HG03280 (cell line): ENCODE data around the gene SPINT3.
"Not testable (repeated sequence)": the region's sequence is repeated elsewhere in the genome, so short reads cannot be mapped to it uniquely, and the experiment has no call there.

Experiments
- ATAC-seq: cut with Tn5 transposase; IDR thresholded peaks from one replicate; pipeline ENCODE4 v1.9.1; 2021; ENCODE audit warnings: mild to moderate bottlenecking, moderate library complexity; ENCODE audit not compliant: unreplicated experiment

SPINT3 gene

GRCh38 chr20:45503403-45503802 lies 12.0 kb downstream of the SPINT3 start:
- no peak for ATAC-seq

DNA sequence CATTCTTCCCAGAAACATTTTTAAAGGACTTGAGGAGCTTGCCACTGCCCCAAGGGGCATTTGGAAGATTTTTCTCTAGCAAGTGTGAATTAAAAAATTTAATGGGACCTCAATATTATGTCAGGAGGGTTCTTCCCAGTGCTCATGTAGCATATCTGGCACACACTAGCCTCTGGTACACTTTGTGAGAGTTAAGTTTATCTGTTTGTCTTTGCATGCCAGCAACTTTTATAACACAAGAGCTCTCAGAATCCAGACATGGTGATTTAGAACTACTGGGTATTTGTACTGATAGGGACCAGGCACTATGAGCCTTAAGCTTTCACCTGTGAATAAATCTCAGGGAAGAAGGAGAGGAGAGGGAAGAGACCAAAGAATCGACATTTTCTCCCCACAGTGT lies 12.9 kb downstream of the SPINT3 start:
- ATAC-seq, result no peak

- no peak for ATAC-seq
Observed at GRCh38 chr20:45501600-45501999, 13.8 kb downstream of the SPINT3 start.

- ATAC-seq, result no peak
Observed at GRCh38 chr20:45500022-45500421, 15.4 kb downstream of the SPINT3 start.

GRCh38 chr20:45497971-45498494 lies 17.4 kb downstream of the SPINT3 start:
- ATAC-seq, result no peak

DNA sequence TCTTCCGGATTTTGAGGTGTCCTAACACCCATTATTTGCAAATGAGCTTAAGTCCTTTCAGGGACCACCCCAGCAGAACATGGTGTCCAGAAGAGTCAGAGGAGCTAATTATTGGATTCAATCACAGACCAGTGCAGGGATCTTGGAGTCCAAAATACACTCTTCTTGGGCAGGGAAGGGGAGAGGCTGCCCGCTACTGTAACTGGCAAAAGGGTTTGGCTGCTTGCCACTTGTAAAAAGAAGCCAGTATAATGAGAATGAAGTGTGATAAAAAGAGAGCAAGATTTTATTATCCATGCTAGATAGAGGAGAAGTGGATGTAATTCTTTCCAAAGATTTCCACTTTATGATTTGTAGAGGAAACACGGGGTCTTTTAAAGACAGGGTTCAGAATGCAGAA lies 19.3 kb downstream of the SPINT3 start:
- no peak for ATAC-seq

GRCh38 chr20:45495501-45495941 lies 19.9 kb downstream of the SPINT3 start:
- no peak for ATAC-seq

- no peak for ATAC-seq
Observed at GRCh38 chr20:45489083-45489531, 26.3 kb downstream of the SPINT3 start.

- no peak for ATAC-seq
Observed at GRCh38 chr20:45487231-45487635, 28.2 kb downstream of the SPINT3 start.

DNA sequence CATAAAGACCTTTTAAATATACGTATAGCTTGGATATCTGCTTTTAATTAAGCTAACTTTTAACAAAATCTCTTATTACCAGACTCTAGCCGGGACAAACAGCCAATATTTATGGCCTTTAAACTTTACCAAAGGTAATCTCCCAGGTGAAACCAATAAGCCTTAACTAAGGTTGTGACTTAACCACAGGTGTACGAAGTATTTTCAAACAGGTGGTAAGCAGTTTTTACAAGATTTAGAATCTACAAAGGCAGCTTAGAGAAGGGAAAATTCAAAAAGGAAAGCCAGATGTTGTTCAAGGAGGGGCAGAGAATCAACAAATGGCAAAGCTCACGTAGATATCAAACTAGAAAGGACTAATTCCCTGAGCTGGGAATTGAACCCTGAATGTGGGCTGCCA lies 30.0 kb downstream of the SPINT3 start:
- ATAC-seq, result no peak

- ATAC-seq, result no peak
Observed at GRCh38 chr20:45484676-45485075, 30.7 kb downstream of the SPINT3 start.

DNA sequence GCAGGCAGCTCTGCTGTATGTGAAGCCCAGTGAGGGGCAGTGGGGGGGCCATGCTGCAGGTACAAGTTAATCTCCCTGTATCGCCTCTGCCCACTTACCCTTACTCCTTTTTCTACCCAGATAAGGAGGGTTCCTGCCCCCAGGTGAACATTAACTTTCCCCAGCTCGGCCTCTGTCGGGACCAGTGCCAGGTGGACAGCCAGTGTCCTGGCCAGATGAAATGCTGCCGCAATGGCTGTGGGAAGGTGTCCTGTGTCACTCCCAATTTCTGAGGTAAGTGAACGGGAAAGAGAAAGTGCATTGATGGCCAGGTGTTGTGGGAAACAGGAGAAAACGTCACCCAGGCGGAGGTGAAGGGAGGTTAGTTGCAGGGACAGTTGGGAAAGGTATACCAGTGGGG lies 35.6 kb downstream of the SPINT3 start:
- ATAC-seq, result no peak

DNA sequence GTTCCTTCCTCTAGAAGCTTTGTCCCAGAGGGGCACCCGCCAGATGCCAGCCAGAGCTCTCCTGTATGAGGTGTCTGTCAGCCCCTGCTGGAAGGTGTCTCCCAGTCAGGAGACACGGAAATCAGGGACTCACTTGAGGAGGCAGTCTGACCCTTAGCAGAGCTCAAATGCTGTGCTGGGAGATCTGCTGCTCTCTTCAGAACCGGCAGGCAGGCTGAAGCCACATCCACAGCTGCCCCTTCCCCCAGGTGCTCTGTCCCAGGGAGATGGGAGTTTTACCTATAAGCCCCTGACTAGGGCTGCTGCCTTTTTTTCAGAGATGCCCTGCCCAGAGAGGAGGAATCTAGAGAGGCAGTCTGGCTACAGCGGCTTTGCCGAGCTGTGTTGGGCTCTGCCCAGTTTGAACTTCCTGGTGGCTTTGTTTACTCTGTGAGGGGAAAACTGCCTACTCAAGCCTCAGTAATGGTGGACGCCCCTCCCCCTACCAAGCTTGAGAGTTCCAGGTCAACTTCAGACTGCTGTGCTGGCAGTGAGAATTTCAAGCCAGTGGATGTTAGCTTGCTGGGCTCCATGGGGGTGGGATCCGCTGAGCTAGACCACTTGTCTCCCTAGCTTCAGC lies 37.8 kb downstream of the SPINT3 start:
- not testable (repeated sequence) for ATAC-seq

DNA sequence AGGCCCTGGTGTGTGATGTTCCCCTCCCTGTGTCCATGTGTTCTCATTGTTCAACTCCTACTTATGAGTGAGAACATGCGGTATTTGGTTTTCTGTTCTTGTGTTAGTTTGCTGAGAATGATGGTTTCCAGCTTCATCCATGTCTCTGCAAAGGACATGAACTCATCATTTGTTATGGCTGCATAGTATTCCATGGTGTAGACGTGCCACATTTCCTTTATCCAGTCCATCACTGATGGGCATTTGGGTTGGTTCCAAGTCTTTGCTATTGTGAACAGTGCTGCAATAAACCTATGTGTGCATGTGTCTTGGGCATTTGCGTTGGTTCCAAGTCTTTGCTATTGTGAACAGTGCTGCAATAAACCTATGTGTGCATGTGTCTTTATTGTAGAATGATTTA lies 43.1 kb downstream of the SPINT3 start:
- ATAC-seq, result not testable (repeated sequence)

DNA sequence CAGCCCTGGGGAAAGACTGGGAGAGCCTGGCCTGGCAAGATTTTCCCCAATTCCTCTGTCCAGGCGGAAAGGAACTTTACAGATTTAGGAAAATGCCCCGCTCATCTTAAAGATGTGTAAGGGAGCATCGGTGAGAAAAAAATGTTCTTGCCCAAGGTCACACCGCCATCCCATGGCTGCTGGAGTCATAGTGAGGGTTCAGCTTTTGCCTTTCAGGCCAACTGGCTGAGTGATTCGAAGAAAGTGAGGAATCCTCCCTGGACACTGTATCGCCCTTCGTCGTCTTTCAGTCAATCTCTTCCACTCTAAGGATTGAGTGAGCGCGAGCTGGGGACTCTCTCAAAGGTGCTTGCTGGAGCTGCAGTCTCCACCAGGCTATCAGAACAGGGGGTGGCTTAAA lies 44.5 kb downstream of the SPINT3 start:
- ATAC-seq, result no peak

- peak; percentile 43 for ATAC-seq
Observed at GRCh38 chr20:45470262-45470931, 45.0 kb downstream of the SPINT3 start.

- ATAC-seq, result peak; percentile 15
Observed at GRCh38 chr20:45469336-45470261, 45.8 kb downstream of the SPINT3 start, which contains the start of gene WFDC2. WFDC2 (plus strand) TSS chr20:45469753; CDS start chr20:45469782, 29 bp downstream.

DNA sequence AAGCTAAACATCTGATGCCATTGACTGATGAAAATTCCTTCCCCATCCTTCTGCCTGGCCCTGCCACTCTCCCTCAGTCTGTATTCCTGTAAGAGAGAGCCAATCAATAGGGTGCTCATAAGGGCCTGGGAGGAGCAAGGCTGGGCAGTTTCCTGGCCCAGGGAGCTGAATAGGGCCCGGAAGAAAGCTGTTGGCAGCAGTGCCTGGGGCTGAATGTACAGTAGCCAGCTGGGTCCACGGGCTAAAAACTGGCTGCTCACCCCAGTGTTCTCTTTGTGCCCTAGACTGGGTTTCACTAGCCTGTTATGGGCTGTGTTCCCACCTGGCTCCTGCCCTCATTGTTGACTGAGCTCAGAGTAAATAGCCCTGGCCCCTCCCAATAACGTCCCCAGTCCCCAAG lies 47.6 kb downstream of the SPINT3 start:
- ATAC-seq, result no peak

DNA sequence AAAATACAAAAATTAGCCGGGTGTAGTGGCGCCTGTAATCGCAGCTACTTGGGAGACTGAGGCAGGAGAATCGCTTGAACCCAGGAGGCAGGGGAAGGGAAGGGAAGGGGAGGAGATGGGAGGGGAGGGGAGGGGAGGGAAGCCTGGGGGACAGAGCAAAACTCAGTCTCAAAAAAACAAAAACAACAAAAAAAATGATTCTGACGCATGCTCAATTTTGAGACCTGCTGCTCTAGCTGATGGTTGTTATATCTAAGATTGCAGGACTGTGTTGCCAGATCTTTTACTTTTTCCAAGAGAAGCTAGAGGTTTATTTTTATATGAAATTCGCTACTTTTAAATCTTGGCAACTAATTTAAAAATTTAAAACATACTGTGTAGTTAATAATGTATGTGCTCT lies 48.2 kb downstream of the SPINT3 start:
- no peak for ATAC-seq

DNA sequence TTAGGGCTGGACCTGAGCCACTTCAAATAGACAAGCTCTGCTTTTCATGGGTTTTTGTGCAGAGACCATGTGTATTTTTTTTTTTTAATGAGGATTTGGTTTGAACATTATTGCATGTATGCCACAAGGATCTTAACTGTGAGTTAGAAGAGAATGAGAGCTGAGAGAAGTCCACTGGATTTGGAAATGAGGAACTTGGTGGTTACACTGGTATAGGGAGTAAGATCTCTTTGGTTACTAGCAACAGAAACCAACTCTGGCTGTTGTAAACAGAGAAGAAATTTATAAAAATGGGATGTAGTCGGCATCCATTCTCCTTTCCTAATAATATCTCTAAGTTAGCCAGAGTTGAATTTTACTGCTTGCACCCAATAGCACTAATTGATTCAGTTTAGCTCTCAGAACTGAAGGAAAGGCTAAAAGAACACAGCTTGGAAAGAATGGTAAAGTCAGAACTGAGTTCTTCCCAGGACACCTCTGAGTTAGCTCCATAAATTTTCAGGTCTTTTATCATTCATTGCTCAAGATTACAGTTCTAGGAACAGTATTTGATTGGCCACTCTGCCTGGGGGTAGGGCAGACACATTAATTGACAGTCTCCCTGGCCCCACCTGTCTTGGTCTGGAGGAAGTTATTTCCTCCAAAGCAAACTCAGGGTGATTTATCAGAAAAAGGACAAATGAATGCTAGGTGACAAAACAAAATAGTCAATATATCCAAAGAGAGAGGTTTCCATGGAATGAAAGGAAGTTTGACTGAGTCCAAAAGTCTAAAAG lies 49.7 kb downstream of the SPINT3 start:
- ATAC-seq, result no peak
